Activated T-cell treated with anti-CD3 and anti-CD28 coated beads, Interleukin-2, amount 50 U/mL, for 1 hour (primary cell): Measurements from ENCODE around the gene PDCD7.
"Not testable (repeated sequence)": the region's sequence is repeated elsewhere in the genome, so short reads cannot be mapped to it uniquely, and the experiment has no call there.

Experiments used
- DNase-seq: peaks from one replicate; pipeline ENCODE4 v3.0.0-alpha.2; 2020

PDCD7 gene

GRCh38 chr15:65115542-65115941 lies 18.1 kb downstream of the PDCD7 start:
- DNase-seq, result no peak

- no peak for DNase-seq
Measured at GRCh38 chr15:65115086-65115485, 18.5 kb downstream of the PDCD7 start, which contains the start of gene UBAP1L. Gene UBAP1L (minus strand): TSS chr15:65115200. CDS start chr15:65106215, 8,985 bp downstream.

- DNase-seq, result no peak
Measured at GRCh38 chr15:65110676-65111292, 22.8 kb downstream of the PDCD7 start.

GRCh38 chr15:65106011-65106590 lies 27.5 kb downstream of the PDCD7 start:
- DNase-seq, result no peak

GRCh38 chr15:65105038-65105437 lies 28.6 kb downstream of the PDCD7 start:
- DNase-seq, result no peak

- DNase-seq, result no peak
Measured at GRCh38 chr15:65102912-65103311, 30.7 kb downstream of the PDCD7 start.

- DNase-seq, result no peak
Measured at GRCh38 chr15:65101891-65102708, 31.5 kb downstream of the PDCD7 start.

GRCh38 chr15:65101411-65101890 lies 32.2 kb downstream of the PDCD7 start:
- DNase-seq, result peak; percentile 56

- DNase-seq, result no peak
Measured at GRCh38 chr15:65100442-65100841, 33.2 kb downstream of the PDCD7 start.

- DNase-seq, result not testable (repeated sequence)
Measured at GRCh38 chr15:65099801-65100200, 33.8 kb downstream of the PDCD7 start.

GRCh38 chr15:65099336-65099735 lies 34.3 kb downstream of the PDCD7 start:
- DNase-seq, result no peak

GRCh38 chr15:65097651-65098263 lies 35.9 kb downstream of the PDCD7 start:
- DNase-seq, result no peak

GRCh38 chr15:65096481-65097385 lies 36.9 kb downstream of the PDCD7 start:
- no peak for DNase-seq

- DNase-seq, result no peak
Measured at GRCh38 chr15:65095747-65096104, 37.9 kb downstream of the PDCD7 start.

- DNase-seq, result no peak
Measured at GRCh38 chr15:65095011-65095746, 38.4 kb downstream of the PDCD7 start.

- DNase-seq, result no peak
Measured at GRCh38 chr15:65094294-65094995, 39.2 kb downstream of the PDCD7 start.

- DNase-seq, result not testable (repeated sequence)
Measured at GRCh38 chr15:65093793-65094170, 39.8 kb downstream of the PDCD7 start.

GRCh38 chr15:65092911-65093792 lies 40.5 kb downstream of the PDCD7 start:
- DNase-seq, result no peak

GRCh38 chr15:65091946-65092770 lies 41.5 kb downstream of the PDCD7 start:
- DNase-seq, result no peak
